H9 (cell line): ENCODE measurements around the gene SP5. TPM values are rescaled to one million over a fixed set of nuclear protein-coding genes. Genes with fewer than 3 reads are reported as not detected.

ENCODE experiments used
- DNase-seq: peaks from one replicate; pipeline ENCODE4 v3.0.0-alpha.2; 2017
- H2AFZ ChIP-seq: one replicate; pipeline ENCODE4 v1.6.1; 2013; ENCODE audit warnings: mild to moderate bottlenecking, low read length, control low read depth, moderate library complexity
- H2AK5ac ChIP-seq: 2 replicates; pipeline ENCODE4 v1.6.1; 2013; ENCODE audit warnings: low read length, control low read depth, mixed read lengths; ENCODE audit not compliant: insufficient read length
- H2BK120ac ChIP-seq: one replicate; pipeline ENCODE4 v1.6.1; 2013; ENCODE audit warnings: low read depth, mild to moderate bottlenecking, low read length, control low read depth, inconsistent platforms; ENCODE audit not compliant: poor library complexity, severe bottlenecking
- H2BK12ac ChIP-seq: 2 replicates; pipeline ENCODE4 v1.6.1; 2013; ENCODE audit warnings: low read length, control low read depth, mixed read lengths, low read depth; ENCODE audit not compliant: insufficient read length
- H2BK15ac ChIP-seq: 2 replicates; pipeline ENCODE4 v1.6.1; 2013; ENCODE audit warnings: low read depth, low read length, control low read depth
- H2BK20ac ChIP-seq: one replicate; pipeline ENCODE4 v1.6.1; 2013; ENCODE audit warnings: low read depth, mild to moderate bottlenecking, low read length, control low read depth, inconsistent platforms; ENCODE audit not compliant: poor library complexity, severe bottlenecking
- H2BK5ac ChIP-seq: 2 replicates; pipeline ENCODE4 v1.6.1; 2013; ENCODE audit warnings: low read length, control low read depth, mixed read lengths; ENCODE audit not compliant: insufficient read length
- H3K14ac ChIP-seq: 2 replicates; pipeline ENCODE4 v1.6.1; 2013; ENCODE audit warnings: low read length, control low read depth; ENCODE audit not compliant: insufficient read depth
- H3K18ac ChIP-seq: 2 replicates; pipeline ENCODE4 v1.6.1; 2013; ENCODE audit warnings: low read depth, mild to moderate bottlenecking, mixed read lengths, low read length, control low read depth; ENCODE audit not compliant: insufficient read length
- H3K23ac ChIP-seq: 2 replicates; pipeline ENCODE4 v1.6.1; 2013; ENCODE audit warnings: low read length, control low read depth, mixed read lengths, low read depth; ENCODE audit not compliant: insufficient read length
- H3K23me2 ChIP-seq: 2 replicates; pipeline ENCODE4 v1.6.1; 2013; ENCODE audit warnings: low read depth, mild to moderate bottlenecking, mixed read lengths, low read length, control low read depth; ENCODE audit not compliant: insufficient read length, poor library complexity, severe bottlenecking
- H3K27ac ChIP-seq: 2 replicates; pipeline ENCODE4 v1.5.1; 2013; ENCODE audit warnings: low read length, control low read depth, mixed read lengths, low read depth; ENCODE audit not compliant: insufficient read length
- H3K27me3 ChIP-seq: 2 replicates; pipeline ENCODE4 v1.6.1; 2013; ENCODE audit warnings: low read length, control low read depth, inconsistent platforms; ENCODE audit not compliant: insufficient read depth
- H3K4ac ChIP-seq: 2 replicates; pipeline ENCODE4 v1.6.1; 2013; ENCODE audit warnings: low read depth, mild to moderate bottlenecking, control low read depth, inconsistent platforms, low read length, moderate library complexity
- H3K4me1 ChIP-seq: 2 replicates; pipeline ENCODE4 v1.6.1; 2013; ENCODE audit warnings: low read length, control low read depth, inconsistent platforms; ENCODE audit not compliant: insufficient read depth
- H3K4me2 ChIP-seq: 2 replicates; pipeline ENCODE4 v1.6.1; 2013; ENCODE audit warnings: low read length, control low read depth, mixed read lengths; ENCODE audit not compliant: insufficient read length, insufficient read depth
- H3K56ac ChIP-seq: 2 replicates; pipeline ENCODE4 v1.6.1; 2013; ENCODE audit warnings: low read depth, mild to moderate bottlenecking, mixed read lengths, low read length, control low read depth; ENCODE audit not compliant: insufficient read length
- H3K79me1 ChIP-seq: 2 replicates; pipeline ENCODE4 v1.6.1; 2013; ENCODE audit warnings: low read depth, mild to moderate bottlenecking, moderate library complexity, low read length, control low read depth, inconsistent platforms; ENCODE audit not compliant: insufficient read depth, poor library complexity, severe bottlenecking
- H3K79me2 ChIP-seq: 2 replicates; pipeline ENCODE4 v1.6.1; 2013; ENCODE audit warnings: low read length, control low read depth, inconsistent platforms; ENCODE audit not compliant: insufficient read depth
- H3K9ac ChIP-seq: 2 replicates; pipeline ENCODE4 v1.6.1; 2013; ENCODE audit warnings: low read length, control low read depth, mixed read lengths; ENCODE audit not compliant: insufficient read length; ENCODE audit errors: extremely low read depth
- H3K9me3 ChIP-seq: one replicate; pipeline ENCODE4 v1.6.1; 2013; ENCODE audit warnings: low read depth, low read length, inconsistent platforms; ENCODE audit not compliant: control insufficient read depth
- H3T11ph ChIP-seq: one replicate; pipeline ENCODE4 v1.6.1; 2013; ENCODE audit warnings: mild to moderate bottlenecking, low read length, control low read depth, inconsistent platforms
- H4K20me1 ChIP-seq: one replicate; pipeline ENCODE4 v1.6.1; 2013; ENCODE audit not compliant: control insufficient read depth, insufficient read length, insufficient read depth
- H4K5ac ChIP-seq: 2 replicates; pipeline ENCODE4 v1.6.1; 2013; ENCODE audit warnings: low read depth, mild to moderate bottlenecking, mixed read lengths, low read length, control low read depth; ENCODE audit not compliant: insufficient read length
- H4K8ac ChIP-seq: replicated peaks from 2 replicates; pipeline ENCODE4 v1.6.1; 2013; ENCODE audit warnings: low read length, control low read depth, mixed read lengths, low read depth; ENCODE audit not compliant: insufficient read length
- H4K91ac ChIP-seq: 2 replicates; pipeline ENCODE4 v1.6.1; 2013; ENCODE audit warnings: low read depth, mild to moderate bottlenecking, moderate library complexity, mixed read lengths, low read length, control low read depth; ENCODE audit not compliant: insufficient read length
- H3K27ac Mint-ChIP-seq, 3 experiments: 2 replicates in 2 of 3; 3 replicates in 1 of 3; pipeline ENCODE4 v1.8.0; 2020 to 2021; ENCODE audit warnings: mixed read lengths in 3 of 3, mild to moderate bottlenecking in 1 of 3, moderate library complexity in 1 of 3
- H3K27me3 Mint-ChIP-seq: 2 replicates; pipeline ENCODE4 v1.8.0; 2021; ENCODE audit warnings: low read depth, mild to moderate bottlenecking, moderate library complexity, mixed read lengths
- H3K36me3 Mint-ChIP-seq, 3 experiments: 2 replicates in 2 of 3; 3 replicates in 1 of 3; pipeline ENCODE4 v1.8.0; 2020 to 2021; ENCODE audit warnings: low read depth in 3 of 3, mixed read lengths in 3 of 3; ENCODE audit not compliant: insufficient read depth in 1 of 3
- H3K4me1 Mint-ChIP-seq, 2 experiments: 2 replicates each; pipeline ENCODE4 v1.8.0; 2020; ENCODE audit warnings: mixed read lengths in 2 of 2
- H3K4me3 Mint-ChIP-seq, 2 experiments: 2 replicates in 1 of 2; 3 replicates in 1 of 2; pipeline ENCODE4 v1.8.0; 2020 to 2021; ENCODE audit warnings: mild to moderate bottlenecking in 2 of 2, mixed read lengths in 2 of 2, moderate library complexity in 1 of 2
- H3K9me3 Mint-ChIP-seq, 2 experiments: 2 replicates in 1 of 2; 3 replicates in 1 of 2; pipeline ENCODE4 v1.8.0; 2020; ENCODE audit warnings: mild to moderate bottlenecking in 2 of 2, mixed read lengths in 2 of 2, moderate library complexity in 1 of 2
- CTCF ChIP-seq: fragments of 200-600 bp; sonication (generic); conservative IDR thresholded peaks from 3 replicates; pipeline ENCODE4 v1.8.0; 2021; ENCODE audit warnings: antibody characterized with exemption, mild to moderate bottlenecking
- WGBS: extraction: QIAGEN DNeasy Blood & Tissue Kit; methylation state at CpG from one replicate; pipeline ENCODE4 v1.1.7; 2013; ENCODE audit warnings: missing lambda C conversion rate, low lambda C conversion rate, mixed read lengths; ENCODE audit not compliant: insufficient read length; ENCODE audit errors: extremely low coverage; 5-methylcytosine and 5-hydroxymethylcytosine counted together
- total RNA-seq: library from RNA; stranded (reverse); gene quantifications from 2 replicates; pipeline ENCODE4 v1.2.1, GENCODE V29; 2021

SP5 gene
- total RNA-seq, 1 experiment from 2014 or later: 1.7 TPM

DNA sequence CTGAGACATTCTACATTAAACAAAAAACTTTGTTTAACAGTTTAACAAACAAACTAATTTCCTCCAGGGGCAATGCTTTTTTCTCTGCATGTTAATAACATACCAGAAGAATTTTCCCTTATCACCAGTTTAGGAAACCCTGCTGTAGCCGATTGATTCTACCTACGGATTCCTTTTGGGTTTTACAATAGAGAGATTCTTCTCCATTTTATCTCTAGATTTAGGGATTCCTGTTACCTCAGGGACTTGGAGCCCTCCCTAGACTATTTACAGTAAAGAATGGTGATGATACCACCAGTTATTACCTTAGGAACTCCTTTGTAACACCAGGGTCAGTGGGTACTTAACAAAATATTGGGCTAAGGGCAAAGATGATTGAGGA is 49.7 kb downstream of the SP5 start:
- H4K20me1 ChIP-seq: no peaks in the 10 kb centered on the region
- no peak overlapping the region for H3K4me2 ChIP-seq
- H3K36me3 Mint-ChIP-seq: no peaks in the 10 kb centered on the region; a peak in 2 of 7 replicates
- H3K27me3 Mint-ChIP-seq: no peaks in the 10 kb centered on the region
- H2BK20ac ChIP-seq: no peak overlapping the region
- H4K5ac ChIP-seq: no peak overlapping the region
- H3K79me2 ChIP-seq: no peaks in the 10 kb centered on the region
- H3K4me1 ChIP-seq: no peaks in the 10 kb centered on the region
- DNase-seq: no peak
- no CpG with 5 or more reads among the region's 2 CpGs for WGBS
- no peak overlapping the region for H2BK120ac ChIP-seq
- H4K8ac ChIP-seq: no peak overlapping the region
- no peak overlapping the region for H2AK5ac ChIP-seq
- peaks cover 0 to 3% of the 10 kb centered on the region in 2 experiments; a peak in 1 of 5 replicates for H3K9me3 Mint-ChIP-seq
- no peak overlapping the region for H2BK12ac ChIP-seq
- H3K18ac ChIP-seq: no peak overlapping the region
- H3T11ph ChIP-seq: no peak overlapping the region
- H3K23ac ChIP-seq: no peak overlapping the region
- peak overlapping the region; percentile 38 to 84 (median 43); a peak in 5 of 7 replicates for H3K27ac Mint-ChIP-seq
- no peak overlapping the region for H3K9ac ChIP-seq
- H3K56ac ChIP-seq: no peak overlapping the region
- H3K79me1 ChIP-seq: no peaks in the 10 kb centered on the region
- no peaks in the 10 kb centered on the region for H3K9me3 ChIP-seq
- H3K4me1 Mint-ChIP-seq: peaks cover 23 to 32% of the 10 kb centered on the region in 2 experiments
- no peak overlapping the region for H2BK5ac ChIP-seq
- peak overlapping the region; percentile 29 for H3K27ac ChIP-seq
- H3K23me2 ChIP-seq: no peaks in the 10 kb centered on the region
- H3K14ac ChIP-seq: no peak overlapping the region
- H4K91ac ChIP-seq: no peak overlapping the region
- no peaks in the 10 kb centered on the region for H3K27me3 ChIP-seq
- no peak overlapping the region for H2BK15ac ChIP-seq
- no peak overlapping the region for H2AFZ ChIP-seq
- H3K4ac ChIP-seq: no peak overlapping the region
- TF ChIP-seq CTCF: no peak
- no peak overlapping the region for H3K4me3 Mint-ChIP-seq
